Endothelial cell of umbilical vein (primary cell): ENCODE data around the gene DDB1. TPM values are rescaled to one million over a fixed set of nuclear protein-coding genes. Genes with fewer than 3 reads are reported as not detected.

Source experiments
- BruUV-seq: library from RNA; stranded (reverse); fragments of 400-500 nt; replicated peaks from 2 replicates; lab custom pipeline; 2021; lab: Mats Ljungman, UMichigan
- CTCF ChIA-PET: fragments of 300-600, 350-600 bp; sonication (Branson Sonifier 250); formaldehyde crosslinking; loops from one replicate; lab custom pipeline; 2021; ENCODE audit warnings: antibody characterized with exemption, inconsistent platforms; lab: Charles Lee
- POLR2A ChIA-PET: fragments of 300-600, 350-600 bp; sonication (Branson Sonifier 250); formaldehyde crosslinking; loops from one replicate; lab custom pipeline; 2021; ENCODE audit warnings: antibody characterized with exemption, inconsistent platforms; lab: Charles Lee
- DNase-seq: peaks from one replicate; pipeline ENCODE4 v3.0.0-alpha.2; 2011; ENCODE audit warnings: low read depth, low spot score
- FAIRE-seq: peaks from 2 replicates; lab custom pipeline; 2011; peaks lifted over from hg19 to GRCh38; lab: Jason Lieb, UNC
- H2AFZ ChIP-seq: 2 replicates; pipeline ENCODE4 v1.6.0; 2012; ENCODE audit warnings: low read depth, low read length, control low read depth, inconsistent platforms
- H3K27ac ChIP-seq: 2 replicates; pipeline ENCODE4 v1.5.1; 2011; ENCODE audit warnings: low read depth, mild to moderate bottlenecking, control low read depth, low read length, moderate library complexity; ENCODE audit not compliant: insufficient read depth
- H3K27me3 ChIP-seq, 2 experiments: 2 replicates each; pipeline versions ENCODE4 v1.6.0 to v1.6.1; 2011; ENCODE audit warnings: low read length in 2 of 2, mixed read lengths in 1 of 2; ENCODE audit not compliant: control insufficient read depth in 2 of 2, insufficient read depth in 2 of 2
- H3K36me3 ChIP-seq, 2 experiments: 2 replicates in 1 of 2; 3 replicates in 1 of 2; pipeline ENCODE4 v1.5.1; 2011; ENCODE audit warnings: low read length in 2 of 2, mild to moderate bottlenecking in 1 of 2, moderate library complexity in 1 of 2; ENCODE audit not compliant: control insufficient read depth in 2 of 2, insufficient read depth in 2 of 2; ENCODE audit errors: extremely low read depth in 1 of 2
- H3K4me1 ChIP-seq: 3 replicates; pipeline ENCODE4 v1.5.1; 2011; ENCODE audit warnings: mild to moderate bottlenecking, low read length; ENCODE audit not compliant: control insufficient read depth, insufficient read depth; ENCODE audit errors: extremely low read depth
- H3K4me2 ChIP-seq: 2 replicates; pipeline ENCODE4 v1.6.1; 2011; ENCODE audit warnings: low read length, control low read depth, mixed read lengths; ENCODE audit not compliant: insufficient read depth
- H3K4me3 ChIP-seq, 3 experiments: fragments of 200-600 bp in 1 of 3; sonication (generic), shearing (Covaris generic) in 1 of 3; replicated peaks in 1 of 3; 2 replicates each; pipeline ENCODE4 v1.5.1; 2011 to 2016; ENCODE audit warnings: control low read depth in 3 of 3, low read length in 3 of 3, mild to moderate bottlenecking in 2 of 3, inconsistent platforms in 1 of 3, low read depth in 1 of 3, moderate library complexity in 1 of 3; ENCODE audit not compliant: insufficient read depth in 1 of 3
- H3K79me2 ChIP-seq: 2 replicates; pipeline ENCODE4 v1.6.0; 2012; ENCODE audit warnings: low read length, inconsistent platforms; ENCODE audit not compliant: control insufficient read depth, insufficient read depth
- H3K9ac ChIP-seq: replicated peaks from 2 replicates; pipeline ENCODE3; 2011; ENCODE audit warnings: low read length, control low read depth; ENCODE audit not compliant: insufficient read depth; ENCODE audit errors: extremely low read depth
- H3K9me1 ChIP-seq: replicated peaks from 3 replicates; pipeline ENCODE4 v1.6.0; 2011; ENCODE audit warnings: mild to moderate bottlenecking, low read length; ENCODE audit not compliant: control insufficient read depth, insufficient read depth; ENCODE audit errors: extremely low read depth
- H3K9me3 ChIP-seq: replicated peaks from 2 replicates; pipeline ENCODE4 v1.5.1; 2012; ENCODE audit warnings: low read length, inconsistent platforms; ENCODE audit not compliant: control insufficient read depth, insufficient read depth
- H4K20me1 ChIP-seq: replicated peaks from 2 replicates; pipeline ENCODE3; 2011; ENCODE audit warnings: mild to moderate bottlenecking, low read length; ENCODE audit not compliant: control insufficient read depth, insufficient read depth; ENCODE audit errors: extremely low read depth
- CTCF ChIP-seq, 2 donors: IDR thresholded peaks; 1 replicate in 1 of 2; 2 replicates in 1 of 2; pipeline ENCODE4 v1.5.1; 2011; ENCODE audit warnings: low read length in 2 of 2, mild to moderate bottlenecking in 2 of 2, moderate library complexity in 2 of 2, control low read depth in 1 of 2, inconsistent platforms in 1 of 2, low read depth in 1 of 2; ENCODE audit not compliant: insufficient read depth in 1 of 2; ENCODE audit errors: extremely low read depth in 1 of 2
- EZH2 ChIP-seq: IDR thresholded peaks from 2 replicates; pipeline ENCODE4 v1.6.1; 2012; ENCODE audit warnings: borderline replicate concordance, low read depth, mild to moderate bottlenecking, moderate library complexity, low read length, inconsistent platforms; ENCODE audit not compliant: severe bottlenecking
- FOS ChIP-seq: IDR thresholded peaks from 2 replicates; pipeline ENCODE4 v1.6.1; 2011; ENCODE audit warnings: mild to moderate bottlenecking, low read length, moderate library complexity, borderline replicate concordance; ENCODE audit not compliant: insufficient read depth
- GATA2 ChIP-seq: IDR thresholded peaks from 2 replicates; pipeline ENCODE4 v1.7.0; 2011; ENCODE audit warnings: low read depth, mild to moderate bottlenecking, moderate library complexity, mixed read lengths, low read length; ENCODE audit not compliant: insufficient read length, insufficient read depth
- JUN ChIP-seq: IDR thresholded peaks from 2 replicates; pipeline ENCODE4 v1.6.1; 2011; ENCODE audit warnings: borderline replicate concordance, low read depth; ENCODE audit not compliant: insufficient read length, insufficient read depth
- MAX ChIP-seq: IDR thresholded peaks from 2 replicates; pipeline ENCODE4 v1.6.1; 2011; ENCODE audit not compliant: insufficient read depth, insufficient read length
- MYC ChIP-seq: IDR thresholded peaks from one replicate; pipeline ENCODE4 v1.6.1; 2011; ENCODE audit warnings: mild to moderate bottlenecking, low read depth, low read length
- POLR2A ChIP-seq: IDR thresholded peaks from 2 replicates; pipeline ENCODE4 v1.6.1; 2012; ENCODE audit warnings: low read depth, mild to moderate bottlenecking, control low read depth, low read length
- dilution Hi-C: fragments of 300-500 bp; cut with MboI; formaldehyde crosslinking; loops from one replicate; pipeline ENCODE4 v1.15.0; 2019; ENCODE audit warnings: low sequenced_read_pairs; ENCODE audit not compliant: extremely low pct_ligation_motif_present
- intact Hi-C: fragments of 100-400 bp; cut with micrococcal nuclease; formaldehyde crosslinking; loops from one replicate; pipeline ENCODE4 v1.10.0; 2022
- polyA plus RNA-seq, 4 experiments: library from polyadenylated mRNA; depleted of rRNA in 3 of 4; stranded (reverse) in 3 of 4; unstranded in 1 of 4; fragments of >200 nt; gene quantifications; 2 replicates each; pipeline versions ENCODE4 v1.2.1 to v1.2.3, GENCODE V29; 2011 to 2012; ENCODE audit warnings: missing spikeins in 1 of 4
- total RNA-seq: library from RNA; stranded (reverse); gene quantifications from 2 replicates; pipeline ENCODE4 v1.2.3, GENCODE V29; 2021

Gene DDB1
- total and polyA plus RNA-seq, 2 donors (not counting 3 experiments of a cell fraction or from before 2014, with no cell fraction given), result 229 to 230 TPM

GRCh38 chr11:61273178-61274078 lies 59.5 kb downstream of the DDB1 start:
- no peak overlapping the region for H3K9ac ChIP-seq
- intact Hi-C loops (no loop called here), dilution Hi-C loops (no loop called here)
- no peaks in the 10 kb centered on the region for H3K4me1 ChIP-seq
- H3K4me2 ChIP-seq, result no peak overlapping the region
- no peak overlapping the region for H3K4me3 ChIP-seq
- CTCF ChIA-PET, result no interaction called here
- H2AFZ ChIP-seq, result no peak overlapping the region
- no peak for TF ChIP-seq MAX
- no peak for TF ChIP-seq GATA2
- TF ChIP-seq JUN, result no peak
- TF ChIP-seq EZH2, result no peak
- TF ChIP-seq FOS, result no peak
- no peak for TF ChIP-seq POLR2A
- TF ChIP-seq CTCF (IDR thresholded peaks at IDR 0.05; ENCODE audit: extremely low read depth in 1 of 2, insufficient read depth in 1 of 2, low read depth in 1 of 2, low read length in 2 of 2), result no peak
- TF ChIP-seq MYC, result no peak
- no peaks in the 10 kb centered on the region for H3K9me3 ChIP-seq
- no peak for FAIRE-seq
- BruUV-seq, result no TSS peak
- no peak overlapping the region for H3K27ac ChIP-seq
- no peaks in the 10 kb centered on the region for H3K79me2 ChIP-seq
- no peaks in the 10 kb centered on the region for H3K9me1 ChIP-seq
- peaks cover 0 to 1% of the 10 kb centered on the region in 2 experiments for H3K27me3 ChIP-seq
- no peaks in the 10 kb centered on the region for H4K20me1 ChIP-seq
- no peaks in the 10 kb centered on the region for H3K36me3 ChIP-seq
- POLR2A ChIA-PET, result interaction anchor here (0.6 kb wide), 1 partner anchor 20 kb away, joined by 4 read pairs; no protein-coding TSS in a partner anchor
- no peak for DNase-seq
